MV-4-11 (cell line): Measurements from ENCODE around the gene ZYG11A.
"Not testable (repeated sequence)": the region's sequence is repeated elsewhere in the genome, so short reads cannot be mapped to it uniquely, and the experiment has no call there.

Experiments
- DNase-seq: peaks from one replicate; lab custom pipeline; 2025; lab: John Stamatoyannopoulos, UW

Gene ZYG11A

GRCh38 chr1:52842643-52843310, at the start of gene ZYG11A:
Gene ZYG11A, plus strand, starts transcription at chr1:52842760. Its CDS starts 124 bp downstream, at chr1:52842884.
- no peak for DNase-seq

GRCh38 chr1:52793717-52794116, 48.8 kb upstream of the ZYG11A start:
- DNase-seq, result not testable (repeated sequence)

GRCh38 chr1:52795464-52795863, 47.1 kb upstream of the ZYG11A start:
- peak; percentile 71 for DNase-seq

GRCh38 chr1:52798331-52798730, 44.2 kb upstream of the ZYG11A start:
- peak; percentile 19 for DNase-seq

GRCh38 chr1:52801011-52801410, 41.5 kb upstream of the ZYG11A start:
- DNase-seq, result no peak

GRCh38 chr1:52804083-52804482, 38.5 kb upstream of the ZYG11A start:
- not testable (repeated sequence) for DNase-seq

GRCh38 chr1:52814465-52814864, 28.1 kb upstream of the ZYG11A start:
- no peak for DNase-seq

- DNase-seq, result not testable (repeated sequence)
These were observed 21.7 kb upstream of the ZYG11A start for GRCh38 chr1:52820830-52821229.

GRCh38 chr1:52825868-52826267, 16.7 kb upstream of the ZYG11A start:
- peak; percentile 51 for DNase-seq

- no peak for DNase-seq
These were observed 7.8 kb upstream of the ZYG11A start for GRCh38 chr1:52834798-52835197.

- no peak for DNase-seq
These were observed 6.5 kb upstream of the ZYG11A start for GRCh38 chr1:52836035-52836434.

GRCh38 chr1:52839175-52839574, 3.4 kb upstream of the ZYG11A start:
- not testable (repeated sequence) for DNase-seq

GRCh38 chr1:52845119-52845518, 2.6 kb downstream of the ZYG11A start:
- DNase-seq, result not testable (repeated sequence)

GRCh38 chr1:52848423-52848822, 5.9 kb downstream of the ZYG11A start:
- DNase-seq, result no peak

- no peak for DNase-seq
These were observed 8.4 kb downstream of the ZYG11A start for GRCh38 chr1:52850951-52851350.

GRCh38 chr1:52852854-52853253, 10.3 kb downstream of the ZYG11A start:
- no peak for DNase-seq

GRCh38 chr1:52855584-52855983, 13.0 kb downstream of the ZYG11A start:
- DNase-seq, result no peak

GRCh38 chr1:52856026-52856425, 13.5 kb downstream of the ZYG11A start:
- no peak for DNase-seq

GRCh38 chr1:52857443-52857842, 14.9 kb downstream of the ZYG11A start:
- DNase-seq, result no peak

- DNase-seq, result no peak
These were observed 20.3 kb downstream of the ZYG11A start for GRCh38 chr1:52862666-52863458.

GRCh38 chr1:52867087-52867863, 24.7 kb downstream of the ZYG11A start:
- DNase-seq, result no peak

GRCh38 chr1:52869727-52870126, 27.2 kb downstream of the ZYG11A start:
- not testable (repeated sequence) for DNase-seq

- no peak for DNase-seq
These were observed 34.3 kb downstream of the ZYG11A start for GRCh38 chr1:52876843-52877242.
